ENCODE results near the gene DACH1.

The DACH1 gene

GRCh38 chr13:71493189-71493588 lies 373.8 kb downstream of the DACH1 start:
- Histone ChIP-seq H3K4me3 (IDR thresholded peaks at IDR 0.05; ENCODE audit: insufficient read depth, low read depth, low read length) (no peak overlapping the region), H3K4me1 (ENCODE audit: low read depth, poor library complexity, severe bottlenecking) (no peaks in the 10 kb centered on the region), H3K27ac (no peak overlapping the region), H4K20me1 (ENCODE audit: insufficient read depth) (no peaks in the 10 kb centered on the region), H3K36me3 (ENCODE audit: insufficient read depth) (no peaks in the 10 kb centered on the region), H3K79me2 (ENCODE audit: insufficient read depth, low read depth) (no peaks in the 10 kb centered on the region), H3K4me2 (no peak overlapping the region), H3K27me3 (ENCODE audit: insufficient read depth, low read depth) (no peaks in the 10 kb centered on the region), H2AFZ (ENCODE audit: low read depth) (no peak overlapping the region), H3K9ac (no peak overlapping the region)
- TF ChIP-seq, protein P1, sequence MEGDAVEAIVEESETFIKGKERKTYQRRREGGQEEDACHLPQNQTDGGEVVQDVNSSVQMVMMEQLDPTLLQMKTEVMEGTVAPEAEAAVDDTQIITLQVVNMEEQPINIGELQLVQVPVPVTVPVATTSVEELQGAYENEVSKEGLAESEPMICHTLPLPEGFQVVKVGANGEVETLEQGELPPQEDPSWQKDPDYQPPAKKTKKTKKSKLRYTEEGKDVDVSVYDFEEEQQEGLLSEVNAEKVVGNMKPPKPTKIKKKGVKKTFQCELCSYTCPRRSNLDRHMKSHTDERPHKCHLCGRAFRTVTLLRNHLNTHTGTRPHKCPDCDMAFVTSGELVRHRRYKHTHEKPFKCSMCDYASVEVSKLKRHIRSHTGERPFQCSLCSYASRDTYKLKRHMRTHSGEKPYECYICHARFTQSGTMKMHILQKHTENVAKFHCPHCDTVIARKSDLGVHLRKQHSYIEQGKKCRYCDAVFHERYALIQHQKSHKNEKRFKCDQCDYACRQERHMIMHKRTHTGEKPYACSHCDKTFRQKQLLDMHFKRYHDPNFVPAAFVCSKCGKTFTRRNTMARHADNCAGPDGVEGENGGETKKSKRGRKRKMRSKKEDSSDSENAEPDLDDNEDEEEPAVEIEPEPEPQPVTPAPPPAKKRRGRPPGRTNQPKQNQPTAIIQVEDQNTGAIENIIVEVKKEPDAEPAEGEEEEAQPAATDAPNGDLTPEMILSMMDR (conservative IDR thresholded peaks at IDR 0.05; ENCODE audit: low read depth, low read length): no peak

- Histone ChIP-seq H3K9ac (no peak overlapping the region), H4K20me1 (ENCODE audit: insufficient read depth) (no peaks in the 10 kb centered on the region), H3K4me1 (ENCODE audit: low read depth, poor library complexity, severe bottlenecking) (no peaks in the 10 kb centered on the region), H3K4me3 (IDR thresholded peaks at IDR 0.05; ENCODE audit: insufficient read depth, low read depth, low read length) (no peak overlapping the region), H3K27ac (no peak overlapping the region), H3K4me2 (no peak overlapping the region), H2AFZ (ENCODE audit: low read depth) (no peak overlapping the region), H3K27me3 (ENCODE audit: insufficient read depth, low read depth) (no peaks in the 10 kb centered on the region), H3K79me2 (ENCODE audit: insufficient read depth, low read depth) (no peaks in the 10 kb centered on the region), H3K36me3 (ENCODE audit: insufficient read depth) (no peaks in the 10 kb centered on the region)
- TF ChIP-seq, protein P1 (conservative IDR thresholded peaks at IDR 0.05; ENCODE audit: low read depth, low read length): no peak
Measured at GRCh38 chr13:71492346-71492871, 374.6 kb downstream of the DACH1 start.

DNA sequence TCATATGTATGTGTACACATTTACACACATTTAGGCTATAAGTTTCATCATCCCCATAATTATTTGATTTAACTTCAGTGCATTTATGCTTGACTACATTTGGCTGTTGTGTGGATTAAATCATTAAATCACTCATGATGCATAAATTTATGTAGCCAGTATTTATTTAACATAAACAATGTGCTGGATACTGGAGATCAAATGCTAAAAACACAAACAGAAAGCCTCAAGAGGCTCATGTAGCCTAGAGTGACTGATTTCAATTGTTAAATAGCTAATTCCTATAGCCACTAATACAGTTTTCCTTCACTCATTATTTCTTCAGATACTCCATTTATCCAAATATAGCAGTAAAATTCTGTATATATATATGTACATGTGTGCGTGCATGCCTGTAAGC lies 376.0 kb downstream of the DACH1 start:
- H3K79me2 ChIP-seq (ENCODE audit: insufficient read depth, low read depth): no peaks in the 10 kb centered on the region
- no peak overlapping the region for H3K4me2 ChIP-seq
- TF ChIP-seq, protein P1 (conservative IDR thresholded peaks at IDR 0.05; ENCODE audit: low read depth, low read length): no peak

DNA sequence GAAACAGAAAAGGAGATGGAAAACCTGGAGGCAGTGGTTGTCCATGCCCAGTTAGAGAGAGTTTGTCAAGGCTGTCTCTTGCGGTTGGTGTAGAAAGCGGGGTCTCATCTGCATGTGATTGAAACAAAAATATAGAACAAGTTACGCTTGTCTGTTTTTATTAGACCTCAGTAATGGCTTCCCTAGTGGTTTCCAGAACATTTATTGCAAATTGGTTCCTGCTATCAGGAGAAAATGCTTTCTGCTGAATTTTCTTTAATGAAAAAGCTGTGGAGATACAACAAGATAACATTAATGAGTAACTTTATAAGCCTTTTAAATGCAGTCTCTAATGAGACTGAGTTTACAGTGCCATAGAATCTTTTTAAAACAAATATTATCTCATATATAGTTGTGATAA lies 378.0 kb downstream of the DACH1 start:
- Histone ChIP-seq H3K79me2 (ENCODE audit: insufficient read depth, low read depth) (no peaks in the 10 kb centered on the region), H3K4me3 (IDR thresholded peaks at IDR 0.05; ENCODE audit: insufficient read depth, low read depth, low read length) (no peak overlapping the region), H3K9ac (no peak overlapping the region), H3K27me3 (ENCODE audit: insufficient read depth, low read depth) (no peaks in the 10 kb centered on the region), H2AFZ (ENCODE audit: low read depth) (no peak overlapping the region), H4K20me1 (ENCODE audit: insufficient read depth) (no peaks in the 10 kb centered on the region), H3K4me2 (no peak overlapping the region), H3K36me3 (ENCODE audit: insufficient read depth) (no peaks in the 10 kb centered on the region), H3K27ac (no peak overlapping the region), H3K4me1 (ENCODE audit: low read depth, poor library complexity, severe bottlenecking) (no peaks in the 10 kb centered on the region)
- TF ChIP-seq, protein P1 (conservative IDR thresholded peaks at IDR 0.05; ENCODE audit: low read depth, low read length): no peak

More for the DNA sequence above, 376.0 kb downstream of the DACH1 start:
- no peaks in the 10 kb centered on the region for H3K4me1 ChIP-seq (ENCODE audit: low read depth, poor library complexity, severe bottlenecking)
- no peak overlapping the region for H3K27ac ChIP-seq
- H2AFZ ChIP-seq (ENCODE audit: low read depth): no peak overlapping the region
- H3K4me3 ChIP-seq (IDR thresholded peaks at IDR 0.05; ENCODE audit: insufficient read depth, low read depth, low read length): no peak overlapping the region
- H3K27me3 ChIP-seq (ENCODE audit: insufficient read depth, low read depth): no peaks in the 10 kb centered on the region
- no peaks in the 10 kb centered on the region for H3K36me3 ChIP-seq (ENCODE audit: insufficient read depth)
- H4K20me1 ChIP-seq (ENCODE audit: insufficient read depth): no peaks in the 10 kb centered on the region
- H3K9ac ChIP-seq: no peak overlapping the region

All from KMS-11 (cell line).